ENCODE results near the gene WDR59. TPM values are rescaled to one million over a fixed set of nuclear protein-coding genes. Genes with fewer than 3 reads are reported as not detected.

Gene WDR59
- total RNA-seq, 2 experiments from 2014 or later: 26.3 to 80.3 TPM

- Histone ChIP-seq H3K36me3 (ENCODE audit: insufficient read depth, low read length) (no peaks in the 10 kb centered on the region), H2AFZ (ENCODE audit: low read length) (no peak overlapping the region), H3K79me2 (ENCODE audit: insufficient read depth, low read depth, low read length) (no peaks in the 10 kb centered on the region), H3K4me1 (ENCODE audit: insufficient read depth, low read length, poor library complexity, severe bottlenecking) (peaks cover 19% of the 10 kb centered on the region), H4K20me1 (ENCODE audit: insufficient read depth, low read length) (0 out of 2 replicates have a peak, but pooled peaks cover 6% of the 10 kb centered on the region), H3K27ac (ENCODE audit: low read depth, low read length, poor library complexity, severe bottlenecking) (no peak overlapping the region), H3K9me2 (ENCODE audit: insufficient read depth, low read length) (no peaks in the 10 kb centered on the region), H3K4me3 (ENCODE audit: low read depth, low read length, poor library complexity, severe bottlenecking) (no peak overlapping the region), H3K4me2 (ENCODE audit: low read length) (no peak overlapping the region), H3K9me3 (ENCODE audit: low read length) (no peaks in the 10 kb centered on the region)
- BruUV-seq (replicated peaks): no TSS peak
- POLR2A ChIA-PET: interaction anchor here (0.6 to 0.7 kb wide), 2 partner anchors 13 to 484 kb away, joined by 3 read pairs; no protein-coding TSS in a partner anchor
- CTCF ChIA-PET (ENCODE audit: unreplicated experiment): no interaction called here
- intact Hi-C loops (cut with micrococcal nuclease; ENCODE audit: unreplicated experiment): no loop called here
- TF ChIP-seq CTCF (conservative IDR thresholded peaks at IDR 0.05; ENCODE audit: low read length) (no peak), EZH2phosphoT487 (IDR thresholded peaks at IDR 0.05; ENCODE audit: borderline replicate concordance, low read depth, low read length) (no peak)
- DNase-seq (ENCODE audit: low spot score): no peak
Observed at GRCh38 chr16:75003931-75004330, 19.0 kb upstream of the WDR59 start.

GRCh38 chr16:75002474-75002873, 17.6 kb upstream of the WDR59 start:
- H3K4me3 ChIP-seq (ENCODE audit: low read depth, low read length, poor library complexity, severe bottlenecking): no peak overlapping the region
- H4K20me1 ChIP-seq (ENCODE audit: insufficient read depth, low read length): 0 out of 2 replicates have a peak, but pooled peaks cover 6% of the 10 kb centered on the region
- peaks cover 26% of the 10 kb centered on the region for H3K4me1 ChIP-seq (ENCODE audit: insufficient read depth, low read length, poor library complexity, severe bottlenecking)
- no peaks in the 10 kb centered on the region for H3K36me3 ChIP-seq (ENCODE audit: insufficient read depth, low read length)
- H2AFZ ChIP-seq (ENCODE audit: low read length): no peak overlapping the region
- TF ChIP-seq EZH2phosphoT487 (IDR thresholded peaks at IDR 0.05; ENCODE audit: borderline replicate concordance, low read depth, low read length): no peak
- no peak for TF ChIP-seq CTCF (conservative IDR thresholded peaks at IDR 0.05; ENCODE audit: low read length)
- intact Hi-C loops (cut with micrococcal nuclease; ENCODE audit: unreplicated experiment): no loop called here
- DNase-seq (ENCODE audit: low spot score): no peak
- H3K27ac ChIP-seq (ENCODE audit: low read depth, low read length, poor library complexity, severe bottlenecking): no peak overlapping the region
- no peaks in the 10 kb centered on the region for H3K9me2 ChIP-seq (ENCODE audit: insufficient read depth, low read length)
- ChIA-PET CTCF (ENCODE audit: unreplicated experiment) (no interaction called here), POLR2A (no interaction called here)
- BruUV-seq (replicated peaks): no TSS peak
- H3K9me3 ChIP-seq (ENCODE audit: low read length): no peaks in the 10 kb centered on the region
- no peak overlapping the region for H3K4me2 ChIP-seq (ENCODE audit: low read length)
- no peaks in the 10 kb centered on the region for H3K79me2 ChIP-seq (ENCODE audit: insufficient read depth, low read depth, low read length)

GRCh38 chr16:75000481-75001081, 15.7 kb upstream of the WDR59 start:
- BruUV-seq (replicated peaks): no TSS peak
- Histone ChIP-seq H4K20me1 (ENCODE audit: insufficient read depth, low read length) (0 out of 2 replicates have a peak, but pooled peaks cover 6% of the 10 kb centered on the region), H2AFZ (ENCODE audit: low read length) (no peak overlapping the region), H3K79me2 (ENCODE audit: insufficient read depth, low read depth, low read length) (no peaks in the 10 kb centered on the region), H3K36me3 (ENCODE audit: insufficient read depth, low read length) (no peaks in the 10 kb centered on the region), H3K4me1 (ENCODE audit: insufficient read depth, low read length, poor library complexity, severe bottlenecking) (peaks cover 26% of the 10 kb centered on the region), H3K9me2 (ENCODE audit: insufficient read depth, low read length) (no peaks in the 10 kb centered on the region), H3K27ac (ENCODE audit: low read depth, low read length, poor library complexity, severe bottlenecking) (no peak overlapping the region), H3K9me3 (ENCODE audit: low read length) (no peaks in the 10 kb centered on the region), H3K4me2 (ENCODE audit: low read length) (peak overlapping the region; percentile 87), H3K4me3 (ENCODE audit: low read depth, low read length, poor library complexity, severe bottlenecking) (peak overlapping the region; percentile 92)
- intact Hi-C loops (cut with micrococcal nuclease; ENCODE audit: unreplicated experiment): no loop called here
- DNase-seq (ENCODE audit: low spot score): no peak
- TF ChIP-seq CTCF (conservative IDR thresholded peaks at IDR 0.05; ENCODE audit: low read length) (no peak), EZH2phosphoT487 (IDR thresholded peaks at IDR 0.05; ENCODE audit: borderline replicate concordance, low read depth, low read length) (no peak)
- CTCF ChIA-PET (ENCODE audit: unreplicated experiment): interaction anchor here (1.0 kb wide), 1 partner anchor 11 kb away, joined by 3 read pairs; no protein-coding TSS in a partner anchor
- POLR2A ChIA-PET: interaction anchor here (0.6 kb wide), 1 partner anchor 124 kb away, joined by 4 read pairs; no protein-coding TSS in a partner anchor
